ENCODE measurements around the gene ZDHHC4. TPM values are rescaled to one million over a fixed set of nuclear protein-coding genes. Genes with fewer than 3 reads are reported as not detected.

The ZDHHC4 gene
- total and polyA plus RNA-seq, 9 of the 15 experiments (the other 6 are each of a cell fraction or from before 2014, with no cell fraction given): 33.4 to 106 (median 58.3) TPM

DNA sequence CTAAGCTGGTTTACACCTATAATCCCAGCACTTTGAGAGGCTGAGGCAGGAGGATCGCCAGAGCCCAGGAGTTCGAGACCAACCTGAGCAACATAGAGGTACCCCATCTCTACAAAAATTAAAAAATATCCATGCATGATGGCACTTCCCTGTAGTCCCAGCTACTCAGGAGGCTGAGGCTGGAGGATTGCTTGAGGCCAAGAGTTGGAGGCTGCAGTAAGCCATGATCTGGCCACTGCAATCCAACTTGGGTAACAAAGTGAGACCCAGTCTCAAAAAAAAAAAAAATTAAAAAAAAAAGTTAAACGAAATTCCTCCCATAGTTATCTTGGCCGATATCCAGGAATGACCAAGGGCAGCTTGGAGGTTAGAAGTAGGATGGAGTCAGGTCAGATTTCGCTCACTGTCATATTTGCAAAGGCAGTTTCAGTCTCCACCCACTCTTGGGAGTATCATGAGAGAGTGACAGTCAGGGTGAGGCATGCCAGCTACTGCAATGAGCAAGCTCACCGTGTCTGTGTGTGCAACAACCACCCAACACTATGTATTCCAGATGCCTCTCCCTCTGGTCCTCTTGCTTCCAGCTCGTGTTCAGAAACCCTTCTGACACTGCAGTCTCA is 6.0 kb upstream of the ZDHHC4 start:
- Histone ChIP-seq H3K4me2 (ENCODE audit: insufficient read depth, low read length) (no peak overlapping the region), H3K27me3 (ENCODE audit: control insufficient read depth in 2 of 2, insufficient read depth in 2 of 2, low read length in 2 of 2) (peaks cover 13 to 14% of the 10 kb centered on the region in 2 experiments; a peak in 3 of 5 replicates), H4K20me1 (replicated peaks; ENCODE audit: control insufficient read depth, insufficient read depth, low read length) (no peaks in the 10 kb centered on the region), H3K36me3 (ENCODE audit: control insufficient read depth, insufficient read depth, low read length) (no peaks in the 10 kb centered on the region), H3K79me2 (ENCODE audit: control insufficient read depth, insufficient read depth, low read length) (peaks cover 3% of the 10 kb centered on the region; the same call in 2 of the 3 replicates), H3K9me3 (replicated peaks; ENCODE audit: control insufficient read depth, insufficient read depth, low read depth, low read length) (no peaks in the 10 kb centered on the region), H3K4me3 (no peak overlapping the region), H3K9ac (ENCODE audit: insufficient read depth in 1 of 2, low read depth in 2 of 2, low read length in 2 of 2) (peak overlapping the region in 1 of 2 experiments; percentile 61; a peak in 1 of 4 replicates), H2AFZ (ENCODE audit: low read depth, low read length) (0 out of 2 replicates have a peak overlapping the region, but pooled peaks have one; percentile 24), H3K27ac (ENCODE audit: extremely low read depth, low read depth, low read length) (no peak overlapping the region; the same call in 2 of the 3 replicates), H3K9me1 (ENCODE audit: control insufficient read depth, insufficient read depth, low read length) (no peaks in the 10 kb centered on the region), H3K4me1 (replicated peaks in 1 of 2; ENCODE audit: control insufficient read depth in 2 of 2, insufficient read depth in 2 of 2, low read length in 2 of 2) (peaks cover 3 to 4% of the 10 kb centered on the region in 2 experiments; a peak in 3 of 5 replicates)
- in situ Hi-C loops (cut with MboI) (no loop called here), intact Hi-C loops (cut with micrococcal nuclease) (no loop called here)
- ChIA-PET POLR2A (interaction anchor here (0.7 kb wide), 1 partner anchor 13 kb away, joined by 5 read pairs; no protein-coding TSS in a partner anchor), CTCF (ENCODE audit: low intra/inter-chr PET ratio) (interaction anchor here (0.7 kb wide), 1 partner anchor 16 kb away, joined by 4 read pairs; no protein-coding TSS in a partner anchor)
- FAIRE-seq (no peak), DNase-seq (ENCODE audit: extremely low read depth in 1 of 4, low spot score in 3 of 4) (no peak), ATAC-seq (no peak; the same call in 2 of the 3 replicates)
- WGBS (ENCODE audit: insufficient coverage, low coverage, missing lambda C conversion rate): 10% methylated on average over 7 of the region's 7 CpGs
- BruUV-seq (replicated peaks): no TSS peak
- TF ChIP-seq, protein P1, sequence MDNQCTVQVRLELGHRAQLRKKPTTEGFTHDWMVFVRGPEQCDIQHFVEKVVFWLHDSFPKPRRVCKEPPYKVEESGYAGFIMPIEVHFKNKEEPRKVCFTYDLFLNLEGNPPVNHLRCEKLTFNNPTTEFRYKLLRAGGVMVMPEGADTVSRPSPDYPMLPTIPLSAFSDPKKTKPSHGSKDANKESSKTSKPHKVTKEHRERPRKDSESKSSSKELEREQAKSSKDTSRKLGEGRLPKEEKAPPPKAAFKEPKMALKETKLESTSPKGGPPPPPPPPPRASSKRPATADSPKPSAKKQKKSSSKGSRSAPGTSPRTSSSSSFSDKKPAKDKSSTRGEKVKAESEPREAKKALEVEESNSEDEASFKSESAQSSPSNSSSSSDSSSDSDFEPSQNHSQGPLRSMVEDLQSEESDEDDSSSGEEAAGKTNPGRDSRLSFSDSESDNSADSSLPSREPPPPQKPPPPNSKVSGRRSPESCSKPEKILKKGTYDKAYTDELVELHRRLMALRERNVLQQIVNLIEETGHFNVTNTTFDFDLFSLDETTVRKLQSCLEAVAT (IDR thresholded peaks at IDR 0.05): no peak
- no peak for TF ChIP-seq TCF7 (IDR thresholded peaks at IDR 0.05; ENCODE audit: borderline replicate concordance)
- TF ChIP-seq ARNT (IDR thresholded peaks at IDR 0.05): no peak
- TF ChIP-seq, protein P2, sequence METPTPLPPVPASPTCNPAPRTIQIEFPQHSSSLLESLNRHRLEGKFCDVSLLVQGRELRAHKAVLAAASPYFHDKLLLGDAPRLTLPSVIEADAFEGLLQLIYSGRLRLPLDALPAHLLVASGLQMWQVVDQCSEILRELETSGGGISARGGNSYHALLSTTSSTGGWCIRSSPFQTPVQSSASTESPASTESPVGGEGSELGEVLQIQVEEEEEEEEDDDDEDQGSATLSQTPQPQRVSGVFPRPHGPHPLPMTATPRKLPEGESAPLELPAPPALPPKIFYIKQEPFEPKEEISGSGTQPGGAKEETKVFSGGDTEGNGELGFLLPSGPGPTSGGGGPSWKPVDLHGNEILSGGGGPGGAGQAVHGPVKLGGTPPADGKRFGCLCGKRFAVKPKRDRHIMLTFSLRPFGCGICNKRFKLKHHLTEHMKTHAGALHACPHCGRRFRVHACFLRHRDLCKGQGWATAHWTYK (CRISPR knock-in tag; IDR thresholded peaks at IDR 0.05): no peak
- no peak for TF ChIP-seq ZNF232 (CRISPR knock-in tag; IDR thresholded peaks at IDR 0.05)
- TF ChIP-seq RAD51 (IDR thresholded peaks at IDR 0.05; ENCODE audit: borderline replicate concordance, low read depth): no peak
- TF ChIP-seq RCOR1 (IDR thresholded peaks at IDR 0.05; ENCODE audit: borderline replicate concordance in 1 of 2, low read depth in 2 of 2, low read length in 2 of 2): no peak
- no peak for TF ChIP-seq ZNF586 (CRISPR knock-in tag; conservative IDR thresholded peaks at IDR 0.05)
- TF ChIP-seq ZNF143 (CRISPR knock-in tag; IDR thresholded peaks at IDR 0.05): no peak
- TF ChIP-seq, protein P3, sequence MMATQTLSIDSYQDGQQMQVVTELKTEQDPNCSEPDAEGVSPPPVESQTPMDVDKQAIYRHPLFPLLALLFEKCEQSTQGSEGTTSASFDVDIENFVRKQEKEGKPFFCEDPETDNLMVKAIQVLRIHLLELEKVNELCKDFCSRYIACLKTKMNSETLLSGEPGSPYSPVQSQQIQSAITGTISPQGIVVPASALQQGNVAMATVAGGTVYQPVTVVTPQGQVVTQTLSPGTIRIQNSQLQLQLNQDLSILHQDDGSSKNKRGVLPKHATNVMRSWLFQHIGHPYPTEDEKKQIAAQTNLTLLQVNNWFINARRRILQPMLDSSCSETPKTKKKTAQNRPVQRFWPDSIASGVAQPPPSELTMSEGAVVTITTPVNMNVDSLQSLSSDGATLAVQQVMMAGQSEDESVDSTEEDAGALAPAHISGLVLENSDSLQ (IDR thresholded peaks at IDR 0.05): peak; percentile 39; the same call in 1 of the 2 replicates
- peak; percentile 91 for TF ChIP-seq ZNF12 (CRISPR knock-in tag; IDR thresholded peaks at IDR 0.05)
- TF ChIP-seq SRSF7 (optimal IDR thresholded peaks at IDR 0.05; ENCODE audit: low read depth, low read length): no peak
- no peak for TF ChIP-seq SMAD4 (CRISPR knock-in tag; conservative IDR thresholded peaks at IDR 0.05)
- TF ChIP-seq ZNF121 (CRISPR knock-in tag; conservative IDR thresholded peaks at IDR 0.05): no peak
- TF ChIP-seq EWSR1 (IDR thresholded peaks at IDR 0.05; ENCODE audit: borderline replicate concordance, low read depth, partially characterized antibody): no peak
- TF ChIP-seq ZNF76 (CRISPR knock-in tag; IDR thresholded peaks at IDR 0.05; ENCODE audit: borderline replicate concordance): no peak
- TF ChIP-seq, protein P4, sequence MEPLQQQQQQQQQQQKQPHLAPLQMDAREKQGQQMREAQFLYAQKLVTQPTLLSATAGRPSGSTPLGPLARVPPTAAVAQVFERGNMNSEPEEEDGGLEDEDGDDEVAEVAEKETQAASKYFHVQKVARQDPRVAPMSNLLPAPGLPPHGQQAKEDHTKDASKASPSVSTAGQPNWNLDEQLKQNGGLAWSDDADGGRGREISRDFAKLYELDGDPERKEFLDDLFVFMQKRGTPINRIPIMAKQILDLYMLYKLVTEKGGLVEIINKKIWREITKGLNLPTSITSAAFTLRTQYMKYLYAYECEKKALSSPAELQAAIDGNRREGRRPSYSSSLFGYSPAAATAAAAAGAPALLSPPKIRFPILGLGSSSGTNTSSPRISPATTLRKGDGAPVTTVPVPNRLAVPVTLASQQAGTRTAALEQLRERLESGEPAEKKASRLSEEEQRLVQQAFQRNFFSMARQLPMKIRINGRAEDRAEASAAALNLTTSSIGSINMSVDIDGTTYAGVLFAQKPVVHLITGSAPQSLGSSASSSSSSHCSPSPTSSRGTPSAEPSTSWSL (CRISPR knock-in tag; IDR thresholded peaks at IDR 0.05; ENCODE audit: borderline replicate concordance): no peak
